ENCODE results near the gene LDHA. TPM values are rescaled to one million over a fixed set of nuclear protein-coding genes. Genes with fewer than 3 reads are reported as not detected.

Gene LDHA
- total and polyA plus RNA-seq, 9 of the 15 experiments (the other 6 are each of a cell fraction or from before 2014, with no cell fraction given), result 535 to 3,001 (median 926) TPM

- TF ChIP-seq SP2 (IDR thresholded peaks at IDR 0.05; ENCODE audit: extremely low read depth, low read depth, low read length, poor library complexity, severe bottlenecking) (no peak), TCF7L2 (IDR thresholded peaks at IDR 0.05; ENCODE audit: low read depth, low read length) (no peak)
Observed at GRCh38 chr11:18347471-18348125, 46.8 kb upstream of the LDHA start (continued).

GRCh38 chr11:18352581-18352980, 41.8 kb upstream of the LDHA start:
- TF ChIP-seq ZNF184 (CRISPR knock-in tag; IDR thresholded peaks at IDR 0.05), result no peak
- no peak for TF ChIP-seq CBFB (CRISPR knock-in tag; IDR thresholded peaks at IDR 0.05)
- no peak for TF ChIP-seq MECOM (CRISPR knock-in tag; IDR thresholded peaks at IDR 0.05)
- TF ChIP-seq, protein P1, sequence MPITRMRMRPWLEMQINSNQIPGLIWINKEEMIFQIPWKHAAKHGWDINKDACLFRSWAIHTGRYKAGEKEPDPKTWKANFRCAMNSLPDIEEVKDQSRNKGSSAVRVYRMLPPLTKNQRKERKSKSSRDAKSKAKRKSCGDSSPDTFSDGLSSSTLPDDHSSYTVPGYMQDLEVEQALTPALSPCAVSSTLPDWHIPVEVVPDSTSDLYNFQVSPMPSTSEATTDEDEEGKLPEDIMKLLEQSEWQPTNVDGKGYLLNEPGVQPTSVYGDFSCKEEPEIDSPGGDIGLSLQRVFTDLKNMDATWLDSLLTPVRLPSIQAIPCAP (CRISPR knock-in tag; IDR thresholded peaks at IDR 0.05; ENCODE audit: borderline replicate concordance), result no peak
- TF ChIP-seq CEBPB (tag; IDR thresholded peaks at IDR 0.05), result no peak
- TF ChIP-seq NFIC (IDR thresholded peaks at IDR 0.05), result no peak
- TF ChIP-seq COPS2 (conservative IDR thresholded peaks at IDR 0.05), result no peak
- TF ChIP-seq FOXA3 (CRISPR knock-in tag; conservative IDR thresholded peaks at IDR 0.05 in 1 of 2, IDR thresholded peaks at IDR 0.05 in 1 of 2), result no peak
- TF ChIP-seq KLF16 (IDR thresholded peaks at IDR 0.05), result no peak
- TF ChIP-seq STAG1 (CRISPR knock-in tag; IDR thresholded peaks at IDR 0.05; ENCODE audit: borderline replicate concordance), result no peak
- no peak for TF ChIP-seq ZKSCAN8 (CRISPR knock-in tag; IDR thresholded peaks at IDR 0.05)
- no peak for TF ChIP-seq ZNF239 (CRISPR knock-in tag; IDR thresholded peaks at IDR 0.05)
- TF ChIP-seq CBX3 (IDR thresholded peaks at IDR 0.05; ENCODE audit: borderline replicate concordance in 1 of 2, low read length in 2 of 2), result no peak
- TF ChIP-seq ZNF830 (CRISPR knock-in tag; IDR thresholded peaks at IDR 0.05), result no peak
- TF ChIP-seq CHCHD3 (CRISPR knock-in tag; IDR thresholded peaks at IDR 0.05), result no peak
- no peak for TF ChIP-seq PHF20 (IDR thresholded peaks at IDR 0.05; ENCODE audit: partially characterized antibody)
- H3K9me1 ChIP-seq (ENCODE audit: control insufficient read depth, insufficient read depth, low read length), result no peaks in the 10 kb centered on the region
- H3K4me1 ChIP-seq (replicated peaks in 1 of 2; ENCODE audit: control insufficient read depth in 2 of 2, insufficient read depth in 2 of 2, low read length in 2 of 2), result no peaks in the 10 kb centered on the region
- WGBS (ENCODE audit: insufficient coverage, low coverage, missing lambda C conversion rate), result 86% methylated on average over 3 of the region's 3 CpGs
- no peaks in the 10 kb centered on the region for H3K27me3 ChIP-seq (ENCODE audit: control insufficient read depth in 2 of 2, insufficient read depth in 2 of 2, low read length in 2 of 2)
- POLR2A ChIA-PET, result interaction anchor here (0.8 to 1.3 kb wide), 2 partner anchors 82 to 249 kb away, joined by 3 to 6 read pairs; no protein-coding TSS in a partner anchor
- FAIRE-seq (no peak), DNase-seq (ENCODE audit: extremely low read depth in 1 of 4, low spot score in 3 of 4) (no peak), ATAC-seq (no peak)
- H4K20me1 ChIP-seq (replicated peaks; ENCODE audit: control insufficient read depth, insufficient read depth, low read length), result no peaks in the 10 kb centered on the region
- no peak overlapping the region for H3K9ac ChIP-seq (ENCODE audit: insufficient read depth in 1 of 2, low read depth in 2 of 2, low read length in 2 of 2)
- H3K27ac ChIP-seq (ENCODE audit: extremely low read depth, low read depth, low read length), result no peak overlapping the region
- in situ Hi-C loops (cut with MboI) (no loop called here), intact Hi-C loops (cut with micrococcal nuclease) (no loop called here)
- no peak overlapping the region for H3K4me2 ChIP-seq (ENCODE audit: insufficient read depth, low read length)
- H3K36me3 ChIP-seq (ENCODE audit: control insufficient read depth, insufficient read depth, low read length), result peaks cover 83% of the 10 kb centered on the region
- H3K79me2 ChIP-seq (ENCODE audit: control insufficient read depth, insufficient read depth, low read length), result no peaks in the 10 kb centered on the region
- H2AFZ ChIP-seq (ENCODE audit: low read depth, low read length), result no peak overlapping the region
- CTCF ChIA-PET (ENCODE audit: low intra/inter-chr PET ratio), result no interaction called here
- no peaks in the 10 kb centered on the region for H3K9me3 ChIP-seq (replicated peaks; ENCODE audit: control insufficient read depth, insufficient read depth, low read depth, low read length)
- BruUV-seq (replicated peaks), result no TSS peak
- no peak overlapping the region for H3K4me3 ChIP-seq
